ENCODE data around the gene MAPK8IP3.
"Not testable (repeated sequence)": the region's sequence is repeated elsewhere in the genome, so short reads cannot be mapped to it uniquely, and the experiment has no call there.

The MAPK8IP3 gene

GRCh38 chr16:1700246-1700645 is 5.7 kb upstream of the MAPK8IP3 start:
- no peaks in the 10 kb centered on the region for H3K27me3 ChIP-seq (replicated peaks; ENCODE audit: control insufficient read depth, insufficient read depth, low read length)
- no peak overlapping the region for H3K9ac ChIP-seq (ENCODE audit: low read length)
- peaks cover 13% of the 10 kb centered on the region for H3K4me1 ChIP-seq (ENCODE audit: control insufficient read depth, insufficient read depth, low read length)
- H3K4me3 ChIP-seq (ENCODE audit: low read length): no peak overlapping the region
- peaks cover 25% of the 10 kb centered on the region for H3K36me3 ChIP-seq (ENCODE audit: control insufficient read depth, insufficient read depth, low read length, severe bottlenecking)
- no peak for DNase-seq (ENCODE audit: low read depth)
- H3K9me3 ChIP-seq (ENCODE audit: control insufficient read depth, low read length): no peaks in the 10 kb centered on the region

GRCh38 chr16:1701216-1701878 is 4.6 kb upstream of the MAPK8IP3 start:
- Histone ChIP-seq H3K9me3 (ENCODE audit: control insufficient read depth, low read length) (no peaks in the 10 kb centered on the region), H3K4me1 (ENCODE audit: control insufficient read depth, insufficient read depth, low read length) (peaks cover 13% of the 10 kb centered on the region), H3K27me3 (replicated peaks; ENCODE audit: control insufficient read depth, insufficient read depth, low read length) (no peaks in the 10 kb centered on the region), H3K36me3 (ENCODE audit: control insufficient read depth, insufficient read depth, low read length, severe bottlenecking) (peaks cover 25% of the 10 kb centered on the region), H3K9ac (ENCODE audit: low read length) (no peak overlapping the region), H3K4me3 (ENCODE audit: low read length) (no peak overlapping the region)
- DNase-seq (ENCODE audit: low read depth): no peak

- Histone ChIP-seq H3K4me1 (ENCODE audit: control insufficient read depth, insufficient read depth, low read length) (peaks cover 30% of the 10 kb centered on the region), H3K9ac (ENCODE audit: low read length) (peak overlapping the region; percentile 96), H3K36me3 (ENCODE audit: control insufficient read depth, insufficient read depth, low read length, severe bottlenecking) (peaks cover 15% of the 10 kb centered on the region), H3K4me3 (ENCODE audit: low read length) (peak overlapping the region; percentile 98)
- DNase-seq (ENCODE audit: low read depth): peak; percentile 64
- H3K9me3 ChIP-seq (ENCODE audit: control insufficient read depth, low read length); H3K27me3 ChIP-seq (replicated peaks; ENCODE audit: control insufficient read depth, insufficient read depth, low read length): not testable (repeated sequence)
Observed at GRCh38 chr16:1705324-1705687, 689 bp upstream of the MAPK8IP3 start.

GRCh38 chr16:1706386-1707192 is 594 bp downstream of the MAPK8IP3 start:
- no peaks in the 10 kb centered on the region for H3K27me3 ChIP-seq (replicated peaks; ENCODE audit: control insufficient read depth, insufficient read depth, low read length)
- peak; percentile 65 for DNase-seq (ENCODE audit: low read depth)
- peaks cover 34% of the 10 kb centered on the region for H3K4me1 ChIP-seq (ENCODE audit: control insufficient read depth, insufficient read depth, low read length)
- H3K36me3 ChIP-seq (ENCODE audit: control insufficient read depth, insufficient read depth, low read length, severe bottlenecking): peaks cover 8% of the 10 kb centered on the region
- peak overlapping the region; percentile 98 for H3K4me3 ChIP-seq (ENCODE audit: low read length)
- no peaks in the 10 kb centered on the region for H3K9me3 ChIP-seq (ENCODE audit: control insufficient read depth, low read length)
- peak overlapping the region; percentile 96 for H3K9ac ChIP-seq (ENCODE audit: low read length)

- peaks cover 4% of the 10 kb centered on the region for H3K36me3 ChIP-seq (ENCODE audit: control insufficient read depth, insufficient read depth, low read length, severe bottlenecking)
- no peaks in the 10 kb centered on the region for H3K9me3 ChIP-seq (ENCODE audit: control insufficient read depth, low read length)
- peaks cover 34% of the 10 kb centered on the region for H3K4me1 ChIP-seq (ENCODE audit: control insufficient read depth, insufficient read depth, low read length)
- H3K9ac ChIP-seq (ENCODE audit: low read length): peak overlapping the region; percentile 90
- H3K4me3 ChIP-seq (ENCODE audit: low read length): peak overlapping the region; percentile 92
- DNase-seq (ENCODE audit: low read depth): peak; percentile 58
- no peaks in the 10 kb centered on the region for H3K27me3 ChIP-seq (replicated peaks; ENCODE audit: control insufficient read depth, insufficient read depth, low read length)
Observed at GRCh38 chr16:1707193-1707790, 1.3 kb downstream of the MAPK8IP3 start.

- Histone ChIP-seq H3K9me3 (ENCODE audit: control insufficient read depth, low read length) (no peaks in the 10 kb centered on the region), H3K36me3 (ENCODE audit: control insufficient read depth, insufficient read depth, low read length, severe bottlenecking) (no peaks in the 10 kb centered on the region), H3K9ac (ENCODE audit: low read length) (peak overlapping the region; percentile 90), H3K4me1 (ENCODE audit: control insufficient read depth, insufficient read depth, low read length) (peaks cover 39% of the 10 kb centered on the region), H3K27me3 (replicated peaks; ENCODE audit: control insufficient read depth, insufficient read depth, low read length) (no peaks in the 10 kb centered on the region), H3K4me3 (ENCODE audit: low read length) (peak overlapping the region; percentile 92)
- no peak for DNase-seq (ENCODE audit: low read depth)
Observed at GRCh38 chr16:1708083-1708767, 2.2 kb downstream of the MAPK8IP3 start.

GRCh38 chr16:1708768-1709180 is 2.8 kb downstream of the MAPK8IP3 start:
- Histone ChIP-seq H3K4me3 (ENCODE audit: low read length) (peak overlapping the region; percentile 92), H3K36me3 (ENCODE audit: control insufficient read depth, insufficient read depth, low read length, severe bottlenecking) (no peaks in the 10 kb centered on the region)
- peak; percentile 12 for DNase-seq (ENCODE audit: low read depth)

GRCh38 chr16:1709356-1709755 is 3.4 kb downstream of the MAPK8IP3 start:
- Histone ChIP-seq H3K9ac (ENCODE audit: low read length) (peak overlapping the region; percentile 27), H3K4me1 (ENCODE audit: control insufficient read depth, insufficient read depth, low read length) (peaks cover 42% of the 10 kb centered on the region), H3K27me3 (replicated peaks; ENCODE audit: control insufficient read depth, insufficient read depth, low read length) (no peaks in the 10 kb centered on the region), H3K4me3 (ENCODE audit: low read length) (peak overlapping the region; percentile 92), H3K9me3 (ENCODE audit: control insufficient read depth, low read length) (no peaks in the 10 kb centered on the region), H3K36me3 (ENCODE audit: control insufficient read depth, insufficient read depth, low read length, severe bottlenecking) (no peaks in the 10 kb centered on the region)
- no peak for DNase-seq (ENCODE audit: low read depth)

More at GRCh38 chr16:1708768-1709180, 2.8 kb downstream of the MAPK8IP3 start:
- H3K27me3 ChIP-seq (replicated peaks; ENCODE audit: control insufficient read depth, insufficient read depth, low read length): no peaks in the 10 kb centered on the region
- H3K9ac ChIP-seq (ENCODE audit: low read length): peak overlapping the region; percentile 90
- H3K4me1 ChIP-seq (ENCODE audit: control insufficient read depth, insufficient read depth, low read length): peaks cover 42% of the 10 kb centered on the region
- H3K9me3 ChIP-seq (ENCODE audit: control insufficient read depth, low read length): no peaks in the 10 kb centered on the region

GRCh38 chr16:1710811-1711507 is 5.0 kb downstream of the MAPK8IP3 start:
- Histone ChIP-seq H3K4me1 (ENCODE audit: control insufficient read depth, insufficient read depth, low read length) (peaks cover 42% of the 10 kb centered on the region), H3K36me3 (ENCODE audit: control insufficient read depth, insufficient read depth, low read length, severe bottlenecking) (no peaks in the 10 kb centered on the region), H3K4me3 (ENCODE audit: low read length) (no peak overlapping the region), H3K9me3 (ENCODE audit: control insufficient read depth, low read length) (no peaks in the 10 kb centered on the region), H3K9ac (ENCODE audit: low read length) (no peak overlapping the region), H3K27me3 (replicated peaks; ENCODE audit: control insufficient read depth, insufficient read depth, low read length) (no peaks in the 10 kb centered on the region)
- no peak for DNase-seq (ENCODE audit: low read depth)

- Histone ChIP-seq H3K27me3 (replicated peaks; ENCODE audit: control insufficient read depth, insufficient read depth, low read length) (no peaks in the 10 kb centered on the region), H3K9me3 (ENCODE audit: control insufficient read depth, low read length) (no peaks in the 10 kb centered on the region), H3K4me3 (ENCODE audit: low read length) (no peak overlapping the region), H3K9ac (ENCODE audit: low read length) (no peak overlapping the region), H3K4me1 (ENCODE audit: control insufficient read depth, insufficient read depth, low read length) (peaks cover 32% of the 10 kb centered on the region), H3K36me3 (ENCODE audit: control insufficient read depth, insufficient read depth, low read length, severe bottlenecking) (no peaks in the 10 kb centered on the region)
- peak; percentile 12 for DNase-seq (ENCODE audit: low read depth)
Observed at GRCh38 chr16:1712791-1713261, 6.8 kb downstream of the MAPK8IP3 start.
